ENCODE results near the gene DOCK3.

Gene DOCK3

GRCh38 chr3:51378726-51379125, 704.0 kb downstream of the DOCK3 start:
- DNase-seq (ENCODE audit: low spot score): no peak
- TF ChIP-seq, protein P1, sequence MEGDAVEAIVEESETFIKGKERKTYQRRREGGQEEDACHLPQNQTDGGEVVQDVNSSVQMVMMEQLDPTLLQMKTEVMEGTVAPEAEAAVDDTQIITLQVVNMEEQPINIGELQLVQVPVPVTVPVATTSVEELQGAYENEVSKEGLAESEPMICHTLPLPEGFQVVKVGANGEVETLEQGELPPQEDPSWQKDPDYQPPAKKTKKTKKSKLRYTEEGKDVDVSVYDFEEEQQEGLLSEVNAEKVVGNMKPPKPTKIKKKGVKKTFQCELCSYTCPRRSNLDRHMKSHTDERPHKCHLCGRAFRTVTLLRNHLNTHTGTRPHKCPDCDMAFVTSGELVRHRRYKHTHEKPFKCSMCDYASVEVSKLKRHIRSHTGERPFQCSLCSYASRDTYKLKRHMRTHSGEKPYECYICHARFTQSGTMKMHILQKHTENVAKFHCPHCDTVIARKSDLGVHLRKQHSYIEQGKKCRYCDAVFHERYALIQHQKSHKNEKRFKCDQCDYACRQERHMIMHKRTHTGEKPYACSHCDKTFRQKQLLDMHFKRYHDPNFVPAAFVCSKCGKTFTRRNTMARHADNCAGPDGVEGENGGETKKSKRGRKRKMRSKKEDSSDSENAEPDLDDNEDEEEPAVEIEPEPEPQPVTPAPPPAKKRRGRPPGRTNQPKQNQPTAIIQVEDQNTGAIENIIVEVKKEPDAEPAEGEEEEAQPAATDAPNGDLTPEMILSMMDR (IDR thresholded peaks at IDR 0.05; ENCODE audit: extremely low read depth, missing control alignments): no peak

DNA sequence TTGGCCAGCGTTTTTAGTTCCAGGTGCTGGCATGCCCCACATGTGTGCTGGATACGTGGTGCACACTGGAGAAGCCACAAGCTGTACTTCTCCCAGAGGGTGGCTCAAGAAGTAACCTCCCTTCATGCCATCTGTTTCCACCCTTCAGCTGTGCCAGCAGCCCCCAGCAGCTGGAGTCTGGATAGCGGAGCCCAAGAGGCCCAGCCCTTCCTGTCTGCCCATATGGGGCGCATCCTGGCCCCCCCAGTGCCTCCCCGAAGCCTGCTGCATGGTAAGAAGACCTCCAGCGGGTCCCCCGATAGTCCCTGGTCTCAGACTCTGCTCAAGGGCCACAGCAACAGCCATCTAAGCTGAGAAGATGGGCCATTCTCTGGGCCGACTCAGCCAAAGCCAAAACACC, 704.6 kb downstream of the DOCK3 start:
- no peak for DNase-seq (ENCODE audit: low spot score)
- TF ChIP-seq, protein P1 (IDR thresholded peaks at IDR 0.05; ENCODE audit: extremely low read depth, missing control alignments): no peak

DNA sequence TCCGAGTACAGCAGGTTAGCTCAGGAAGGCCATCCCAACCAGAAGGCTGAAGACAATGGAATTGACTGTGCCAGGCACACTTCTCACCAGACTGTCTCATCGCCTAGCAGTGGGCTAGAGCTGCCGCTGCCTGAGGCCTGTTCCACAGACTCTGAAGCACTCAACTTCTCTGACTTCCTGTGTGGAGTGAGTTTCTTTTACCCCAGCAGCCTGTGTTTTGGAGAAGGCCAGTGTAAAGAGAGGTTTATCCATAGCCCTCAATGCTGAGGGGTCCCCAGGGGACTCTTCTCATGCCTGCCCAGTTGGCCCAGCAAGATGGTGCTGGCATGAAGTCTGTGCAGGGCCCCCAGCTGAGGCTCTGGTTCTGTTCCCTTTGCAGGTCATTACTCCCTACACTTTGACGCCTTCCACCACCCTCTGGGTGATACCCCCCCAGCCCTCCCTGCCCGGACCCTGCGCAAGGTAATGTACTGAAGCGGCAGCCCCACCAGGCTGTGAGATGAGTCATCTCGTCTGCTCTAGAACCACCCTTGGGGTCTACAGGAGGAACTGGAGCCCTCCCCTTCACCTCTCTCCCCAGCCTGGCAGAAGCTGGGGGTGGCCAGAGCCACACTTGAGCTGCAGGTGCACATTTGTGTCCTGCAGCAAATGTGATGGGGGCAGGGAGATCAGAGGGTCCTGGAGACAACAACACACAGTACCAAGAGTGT, 705.2 kb downstream of the DOCK3 start:
- TF ChIP-seq, protein P1 (IDR thresholded peaks at IDR 0.05; ENCODE audit: extremely low read depth, missing control alignments): no peak
- DNase-seq (ENCODE audit: low spot score): no peak

DNA sequence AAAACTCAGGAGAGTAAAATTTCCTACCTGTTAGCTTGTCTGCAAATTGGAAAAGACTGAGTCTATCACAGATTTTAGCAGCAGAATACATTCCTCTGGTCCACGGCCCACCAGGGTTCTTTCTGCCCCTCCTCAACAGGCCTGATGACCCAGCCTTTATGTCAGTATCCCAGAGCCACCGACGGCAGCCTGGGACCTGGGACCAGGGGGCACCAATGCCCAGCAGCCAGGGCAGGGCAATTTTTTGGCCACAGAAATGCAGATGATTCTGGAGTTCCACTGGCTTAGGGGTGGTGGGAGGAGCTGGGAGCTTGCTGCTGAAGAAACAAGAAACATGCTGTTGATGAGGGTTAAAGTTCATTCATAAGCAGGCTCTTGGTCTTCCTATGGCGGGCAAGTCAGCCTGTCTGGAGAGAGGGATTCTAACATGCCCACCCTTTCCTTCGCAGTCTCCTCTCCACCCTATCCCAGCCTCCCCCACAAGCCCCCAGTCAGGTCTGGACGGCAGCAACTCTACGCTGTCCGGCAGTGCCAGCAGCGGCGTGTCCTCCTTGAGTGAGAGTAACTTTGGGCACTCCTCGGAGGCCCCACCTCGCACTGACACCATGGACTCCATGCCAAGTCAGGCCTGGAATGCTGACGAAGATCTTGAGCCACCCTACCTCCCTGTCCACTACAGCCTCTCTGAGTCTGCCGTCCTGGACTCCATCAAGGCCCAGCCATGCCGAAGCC, 706.0 kb downstream of the DOCK3 start:
- TF ChIP-seq, protein P1 (IDR thresholded peaks at IDR 0.05; ENCODE audit: extremely low read depth, missing control alignments): no peak
- DNase-seq (ENCODE audit: low spot score): no peak

DNA sequence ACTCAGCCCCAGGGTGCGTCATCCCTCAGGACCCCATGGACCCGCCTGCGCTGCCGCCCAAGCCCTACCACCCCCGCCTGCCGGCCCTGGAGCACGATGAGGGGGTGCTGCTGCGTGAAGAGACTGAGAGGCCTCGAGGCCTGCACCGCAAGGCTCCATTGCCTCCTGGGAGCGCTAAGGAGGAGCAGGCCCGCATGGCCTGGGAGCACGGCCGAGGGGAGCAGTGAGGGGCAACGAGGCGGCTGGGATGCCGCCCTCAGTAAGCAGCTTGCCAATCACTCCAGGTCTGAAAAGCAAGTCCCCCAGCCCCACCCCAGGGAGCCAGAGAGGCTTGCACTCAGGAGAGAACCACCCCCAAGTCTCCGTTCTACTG, 706.6 kb downstream of the DOCK3 start:
- no peak for DNase-seq (ENCODE audit: low spot score)
- TF ChIP-seq, protein P1 (IDR thresholded peaks at IDR 0.05; ENCODE audit: extremely low read depth, missing control alignments): no peak

DNA sequence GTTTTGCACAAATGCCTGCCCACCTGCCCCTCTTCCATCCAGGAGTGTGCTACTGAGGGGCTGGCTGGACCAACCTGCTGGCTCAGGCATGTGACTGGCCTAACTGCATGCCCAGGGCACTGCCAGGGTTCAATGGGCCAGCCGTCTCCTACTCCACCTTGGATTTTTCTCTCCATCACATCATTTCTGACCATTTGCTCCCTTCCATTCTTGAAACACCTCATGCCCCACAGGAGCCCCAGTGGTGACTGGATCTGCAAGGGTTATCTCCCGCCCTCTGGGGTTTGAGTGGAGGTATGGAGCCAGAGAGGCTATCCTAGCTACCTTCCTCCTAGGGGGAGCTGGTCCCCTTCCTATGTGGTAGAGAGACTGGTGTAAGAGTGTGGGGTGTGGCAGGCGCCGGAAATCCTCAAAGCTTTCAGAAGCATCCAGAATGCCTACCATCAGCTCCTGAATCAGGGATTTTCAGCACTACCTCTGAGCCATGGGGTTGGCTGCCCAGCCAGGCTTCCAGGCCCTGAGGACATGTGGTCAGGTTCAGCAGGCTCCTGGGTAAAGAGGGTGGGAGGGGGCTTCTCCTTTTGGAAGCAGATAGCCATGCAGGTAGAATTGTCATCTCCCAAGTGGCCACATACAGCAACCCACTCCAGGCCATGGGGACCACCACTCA, 707.5 kb downstream of the DOCK3 start:
- TF ChIP-seq, protein P1 (IDR thresholded peaks at IDR 0.05; ENCODE audit: extremely low read depth, missing control alignments): no peak
- no peak for DNase-seq (ENCODE audit: low spot score)

All from GM20000 (cell line).